NCI-H2227 (cell line): ENCODE measurements around the gene MED12.

ENCODE experiments used
- DNase-seq: peaks from one replicate; lab custom pipeline; 2025; ENCODE audit not compliant: unreplicated experiment; lab: John Stamatoyannopoulos, UW

The MED12 gene

DNA sequence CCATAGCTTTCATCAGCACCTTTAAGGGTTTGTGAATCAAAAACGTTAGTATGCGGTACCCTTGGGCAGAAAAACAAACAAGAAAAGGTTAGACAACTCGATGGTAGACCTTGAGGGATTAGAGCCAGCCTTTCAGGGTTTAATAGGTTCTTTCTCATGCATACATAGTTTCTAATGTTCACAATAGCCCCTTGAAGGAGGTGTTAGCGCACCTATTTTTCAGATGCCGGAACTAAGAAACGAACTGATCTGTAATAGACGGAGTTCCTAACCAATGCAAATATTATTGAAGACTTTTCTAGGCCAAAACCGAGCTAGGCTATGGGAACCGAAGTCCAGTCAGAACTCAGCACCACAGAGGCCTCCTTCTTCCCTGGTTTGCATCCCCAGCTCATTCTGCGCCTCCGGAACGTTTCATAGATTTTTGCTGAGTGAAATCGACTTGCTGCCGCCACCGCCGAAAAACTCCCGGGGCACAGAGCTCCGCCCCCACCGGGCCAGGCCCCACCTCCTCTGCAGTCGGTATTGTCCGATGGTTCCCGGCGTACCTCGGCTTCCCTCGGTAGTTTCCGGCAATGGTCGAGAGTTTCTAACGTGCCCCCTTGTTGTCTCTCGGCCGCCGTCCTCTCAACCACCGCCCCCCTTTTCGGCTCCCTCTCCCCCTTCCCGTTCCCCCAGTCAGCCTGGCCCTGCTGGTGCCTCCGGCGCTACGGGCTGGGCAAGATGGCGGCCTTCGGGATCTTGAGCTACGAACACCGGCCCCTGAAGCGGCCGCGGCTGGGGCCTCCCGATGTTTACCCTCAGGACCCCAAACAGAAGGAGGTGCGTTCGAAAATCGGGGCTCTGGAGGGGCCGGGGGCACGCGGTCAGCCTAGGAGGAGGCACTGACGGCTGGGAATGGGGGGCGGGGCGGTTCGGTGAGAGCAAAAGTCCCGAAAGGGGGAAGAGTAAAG, at the start of gene MED12:
Gene MED12, plus strand, starts transcription at position 565 of the 953 bp plus-strand sequence. Its CDS starts 159 bp downstream, at position 724.
- DNase-seq: peak; percentile 94

DNA sequence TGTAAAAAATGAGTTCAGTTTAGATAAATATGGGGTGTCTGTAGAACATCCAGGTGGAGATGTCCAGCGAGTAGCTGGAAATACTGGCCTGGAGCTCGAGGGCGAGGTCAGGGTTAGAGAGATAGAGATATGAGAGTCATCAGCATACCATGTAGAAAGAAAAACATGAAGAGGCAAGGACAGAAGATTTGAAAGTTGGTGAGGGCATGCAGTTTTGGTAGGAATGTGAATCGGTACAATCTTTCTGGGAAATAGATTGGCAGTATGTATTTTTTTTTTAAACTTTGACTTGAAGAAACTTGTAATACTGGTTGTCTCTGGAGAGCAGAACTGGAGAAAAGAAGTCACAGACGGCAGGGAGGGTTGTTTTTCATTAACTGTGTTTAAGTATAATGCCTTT, 47.9 kb upstream of the MED12 start:
- no peak for DNase-seq

DNA sequence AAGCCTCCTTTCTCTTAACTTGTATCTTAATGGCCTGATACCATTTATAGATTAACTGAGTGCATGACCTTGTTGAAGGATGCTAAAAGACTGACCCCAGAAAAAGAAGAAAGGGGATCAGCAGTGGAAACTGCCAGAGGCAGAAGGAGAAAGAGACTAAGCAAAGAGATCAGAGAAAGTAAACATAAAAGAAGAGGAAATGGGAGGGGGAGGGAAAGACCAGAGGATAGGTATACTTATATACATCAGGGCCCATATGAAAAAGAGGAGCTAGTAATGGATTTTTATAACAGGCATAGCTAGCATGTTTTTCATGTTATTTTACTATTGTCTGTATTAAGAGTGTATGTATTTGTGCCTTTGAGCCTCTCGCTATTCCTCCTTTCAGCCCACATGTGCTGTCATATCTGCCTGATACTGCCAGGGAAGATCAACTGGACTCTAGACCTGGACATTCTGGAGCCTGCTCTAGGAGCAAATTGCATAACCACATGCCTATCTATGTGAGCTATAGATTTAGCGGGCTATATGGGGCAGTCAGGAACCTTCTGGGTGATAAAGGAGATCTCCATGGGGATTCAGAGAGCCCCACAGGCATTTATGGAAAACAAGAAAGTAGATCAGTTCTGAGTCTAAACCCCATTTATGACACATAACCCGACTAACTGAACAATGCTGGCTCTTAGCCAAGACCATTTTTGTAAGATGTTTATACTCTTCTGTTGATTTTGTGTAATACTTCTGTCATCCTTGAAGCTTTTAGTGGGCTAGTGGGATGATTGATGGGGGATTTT, 36.9 kb upstream of the MED12 start:
- peak; percentile 57 for DNase-seq

DNA sequence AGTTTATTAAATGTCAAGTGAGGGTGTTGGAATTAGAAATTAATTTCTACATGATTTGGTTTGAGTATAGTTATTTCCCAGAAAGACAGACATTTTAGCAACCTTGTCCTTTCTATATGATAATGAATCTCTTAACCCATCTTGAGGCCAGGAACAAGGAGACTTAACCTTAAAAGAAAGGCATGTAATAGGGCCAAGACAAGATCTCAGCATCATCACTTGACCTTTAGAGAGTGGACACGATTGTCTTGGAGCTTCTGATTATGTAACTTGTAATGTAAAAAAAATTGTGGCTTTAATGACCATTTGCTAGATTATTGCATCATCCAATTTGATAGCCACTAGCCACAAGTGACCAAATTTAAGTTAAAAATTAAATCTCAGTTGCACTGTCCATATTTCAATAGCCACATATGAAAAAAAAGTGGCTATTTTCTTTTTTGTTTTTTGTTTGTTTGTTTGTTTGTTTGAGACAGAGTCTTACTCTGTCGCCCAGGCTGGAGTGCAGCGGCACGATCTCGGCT, 36.2 kb upstream of the MED12 start:
- DNase-seq: no peak

DNA sequence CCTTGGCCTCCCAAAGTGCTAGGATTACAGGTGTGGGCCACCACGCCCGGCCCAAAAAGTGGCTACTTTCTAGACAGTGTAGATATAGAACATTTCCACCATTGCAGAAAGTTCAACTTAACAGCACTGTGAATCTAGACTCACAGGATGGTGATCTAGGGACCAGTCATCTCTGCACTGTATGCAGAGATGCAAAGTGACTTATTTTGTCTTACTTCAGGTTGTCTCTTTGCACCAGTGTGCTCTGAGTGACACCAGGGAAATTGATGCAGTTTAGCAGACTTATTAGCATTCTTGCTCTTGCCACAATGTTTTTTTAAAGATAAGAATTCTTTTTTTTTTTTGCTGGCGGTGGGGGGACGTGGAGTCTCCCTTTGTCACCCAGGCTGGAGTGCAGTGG, 35.6 kb upstream of the MED12 start:
- no peak for DNase-seq

DNA sequence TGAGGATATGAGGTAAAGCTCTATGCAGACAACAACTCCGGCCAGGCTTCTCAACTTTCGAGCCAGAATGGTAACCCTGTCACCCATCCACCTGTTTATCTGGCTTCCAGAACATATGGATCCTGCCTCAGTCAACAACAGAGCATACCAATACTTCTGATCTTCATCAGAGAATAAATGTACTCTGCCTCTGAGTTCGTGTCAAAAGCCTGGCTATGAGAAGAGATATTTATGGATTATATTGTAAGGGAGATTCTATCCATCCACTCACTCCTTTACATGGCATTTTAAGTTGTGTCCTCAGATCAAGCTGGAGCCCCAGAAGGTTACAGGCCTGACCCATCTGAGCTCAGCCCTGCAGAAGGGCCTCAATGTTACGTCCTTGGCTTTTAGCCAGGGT, 32.5 kb upstream of the MED12 start:
- DNase-seq: no peak

DNA sequence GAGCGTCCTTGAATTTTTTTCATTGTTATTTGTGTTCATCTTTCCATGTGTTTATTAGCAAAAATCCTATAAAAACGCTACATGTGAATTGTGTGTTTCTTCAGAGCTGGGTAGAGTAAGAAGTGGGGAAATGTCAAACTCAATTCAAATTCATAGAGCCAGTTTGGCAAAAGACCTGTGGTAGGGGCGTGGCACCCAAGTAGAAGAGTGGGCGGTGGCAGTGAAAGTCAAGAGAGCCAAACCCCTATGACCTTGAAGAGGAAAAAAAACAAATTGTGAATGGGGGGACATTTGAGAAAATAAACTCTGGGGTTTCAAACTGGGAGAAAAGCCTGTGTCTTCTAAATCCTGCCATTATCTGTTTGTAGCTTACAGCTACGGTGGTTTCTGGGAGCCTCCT, 27.1 kb upstream of the MED12 start:
- DNase-seq: no peak

DNA sequence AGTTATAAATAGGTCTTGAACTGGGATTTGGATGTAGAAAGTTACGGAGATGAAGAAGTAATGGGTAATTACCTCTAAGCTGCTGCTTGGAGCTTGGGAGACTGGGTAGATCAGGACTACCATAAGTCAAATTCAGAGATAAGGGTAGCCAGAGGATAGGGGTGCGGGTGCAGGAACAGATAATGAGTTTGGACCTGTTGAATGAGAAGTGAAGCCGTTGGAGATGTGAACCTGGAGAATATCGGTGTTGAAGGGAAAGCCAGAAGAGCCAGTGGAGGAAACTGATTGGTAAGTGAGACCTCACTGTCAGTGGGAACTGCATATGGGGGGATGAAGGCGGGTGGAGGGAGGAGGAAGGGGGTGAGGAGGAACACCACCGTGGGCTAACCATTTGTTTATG, 23.4 kb upstream of the MED12 start:
- DNase-seq: no peak

DNA sequence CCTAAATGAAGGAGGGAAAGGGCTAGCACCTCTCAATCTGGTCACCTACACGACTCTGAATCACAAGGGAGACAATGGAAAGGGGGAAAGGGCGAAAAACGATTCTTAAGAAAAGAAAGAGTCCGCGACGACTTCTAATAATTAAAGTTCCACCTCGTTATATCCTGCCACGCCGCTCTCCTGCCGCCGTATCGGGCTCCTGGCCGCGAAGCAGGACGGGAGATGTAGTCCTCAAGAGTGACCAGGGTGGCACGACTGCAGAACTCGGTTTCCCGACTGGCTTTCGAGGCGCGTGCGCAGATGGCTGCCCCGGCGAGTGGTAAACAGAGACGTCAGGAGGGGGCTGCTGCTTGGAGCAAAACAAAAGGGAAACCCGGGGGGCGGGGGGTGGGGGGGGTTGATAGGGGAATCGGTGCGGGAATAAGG, 22.8 kb upstream of the MED12 start, which contains the start of gene FOXO4:
Gene FOXO4, plus strand, starts transcription at position 297 of the 426 bp plus-strand sequence. CDS start 678 bp downstream, outside the sequence.
- peak; percentile 94 for DNase-seq

DNA sequence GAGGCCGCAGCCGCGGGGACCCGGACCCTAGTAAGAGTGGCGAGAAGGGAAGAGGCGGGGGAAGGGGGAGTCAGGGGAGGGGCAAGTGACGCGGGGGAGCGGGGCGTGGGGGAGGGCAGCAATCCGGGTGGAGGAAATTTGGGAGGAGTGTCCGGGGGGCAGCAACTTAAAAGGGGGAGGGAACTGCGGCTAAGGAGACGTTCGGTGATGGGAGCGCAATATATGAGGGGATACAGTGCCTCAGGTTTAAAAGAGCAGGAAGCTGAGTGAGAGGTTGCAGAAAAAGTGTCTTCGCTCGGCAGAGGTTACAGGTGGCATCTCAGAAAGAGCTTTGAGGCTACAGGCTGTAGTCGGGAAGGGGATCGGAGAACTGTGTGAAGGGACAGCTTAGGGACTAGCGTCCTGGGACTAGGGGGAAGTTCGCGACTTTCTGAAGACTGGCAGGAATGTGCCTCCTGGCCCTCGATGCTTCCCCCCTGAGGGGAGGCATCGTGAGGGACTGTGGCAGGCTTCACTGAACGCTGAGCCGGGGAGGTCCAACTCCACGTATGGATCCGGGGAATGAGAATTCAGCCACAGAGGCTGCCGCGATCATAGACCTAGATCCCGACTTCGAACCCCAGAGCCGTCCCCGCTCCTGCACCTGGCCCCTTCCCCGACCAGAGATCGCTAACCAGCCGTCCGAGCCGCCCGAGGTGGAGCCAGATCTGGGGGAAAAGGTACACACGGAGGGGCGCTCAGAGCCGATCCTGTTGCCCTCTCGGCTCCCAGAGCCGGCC, 22.2 kb upstream of the MED12 start:
- no peak for DNase-seq

DNA sequence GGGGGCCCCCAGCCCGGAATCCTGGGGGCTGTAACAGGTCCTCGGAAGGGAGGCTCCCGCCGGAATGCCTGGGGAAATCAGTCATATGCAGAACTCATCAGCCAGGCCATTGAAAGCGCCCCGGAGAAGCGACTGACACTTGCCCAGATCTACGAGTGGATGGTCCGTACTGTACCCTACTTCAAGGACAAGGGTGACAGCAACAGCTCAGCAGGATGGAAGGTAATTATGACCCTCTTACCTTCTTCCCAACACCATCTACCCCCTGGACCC, 21.7 kb upstream of the MED12 start:
- no peak for DNase-seq

DNA sequence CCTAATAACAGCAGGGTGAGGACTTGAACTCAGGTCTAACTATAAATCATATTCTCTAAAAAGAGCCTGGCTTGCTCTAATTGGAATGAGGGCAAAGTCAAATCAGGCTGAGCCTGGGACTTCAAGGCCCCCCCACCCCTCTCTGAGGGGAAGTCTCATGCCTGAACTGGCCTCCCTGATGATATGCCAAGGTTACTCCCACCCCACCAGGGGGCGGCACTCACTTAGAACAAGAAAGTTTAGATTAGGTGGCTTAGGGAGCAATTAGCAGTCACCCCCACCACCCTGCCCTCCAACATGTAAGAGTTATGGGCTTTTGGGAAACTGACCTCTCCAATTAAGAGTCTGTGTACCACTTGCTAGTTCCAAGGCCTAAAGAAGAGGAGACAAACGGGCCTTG, 20.1 kb upstream of the MED12 start:
- DNase-seq: peak; percentile 17

DNA sequence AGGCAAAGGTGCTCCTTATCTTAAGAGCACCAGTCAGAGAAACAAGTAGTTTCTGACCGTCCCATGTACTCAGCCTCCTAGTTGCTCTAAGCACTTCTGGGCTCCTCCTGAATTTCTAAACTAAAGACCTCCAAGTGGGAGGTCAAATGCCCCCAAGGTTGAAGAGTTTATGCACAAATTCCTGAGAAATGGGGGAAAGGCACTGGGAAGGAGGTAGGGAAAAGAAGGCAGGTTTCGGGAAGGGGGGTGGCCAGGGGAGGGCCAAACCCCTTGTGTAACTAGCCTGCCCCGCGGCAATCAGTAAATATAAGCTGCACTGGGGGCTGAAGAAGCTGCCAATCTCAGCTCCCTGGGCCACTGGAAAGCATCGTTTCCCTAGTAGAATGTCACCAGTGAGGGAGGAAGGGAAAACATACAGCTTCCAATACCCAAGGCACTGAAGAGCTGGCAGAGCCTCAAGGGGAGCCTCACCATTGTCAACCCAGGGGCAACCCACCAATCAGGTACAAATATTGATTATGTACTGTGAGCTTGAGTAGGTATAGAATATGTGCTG, 19.4 kb upstream of the MED12 start:
- DNase-seq: no peak

DNA sequence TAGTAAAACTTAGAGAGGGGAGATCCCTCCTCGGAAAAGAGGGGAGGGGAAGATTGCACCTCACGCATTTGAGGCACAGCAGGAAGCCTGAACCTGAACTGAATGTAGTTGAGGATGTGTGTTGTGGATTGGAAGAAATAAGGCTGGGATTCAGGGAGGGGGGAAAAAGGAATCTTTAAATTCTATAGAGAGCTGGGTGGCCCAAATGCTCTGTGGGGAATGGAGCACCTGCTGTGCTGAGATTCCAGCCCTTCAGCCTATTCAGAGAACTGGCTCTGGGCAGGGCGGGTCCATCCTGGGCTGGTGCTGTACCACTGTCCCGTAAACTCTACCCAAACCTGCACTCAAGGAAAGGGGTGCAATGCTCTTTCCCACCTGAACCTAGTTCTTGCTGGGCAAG, 18.7 kb upstream of the MED12 start:
- DNase-seq: no peak

DNA sequence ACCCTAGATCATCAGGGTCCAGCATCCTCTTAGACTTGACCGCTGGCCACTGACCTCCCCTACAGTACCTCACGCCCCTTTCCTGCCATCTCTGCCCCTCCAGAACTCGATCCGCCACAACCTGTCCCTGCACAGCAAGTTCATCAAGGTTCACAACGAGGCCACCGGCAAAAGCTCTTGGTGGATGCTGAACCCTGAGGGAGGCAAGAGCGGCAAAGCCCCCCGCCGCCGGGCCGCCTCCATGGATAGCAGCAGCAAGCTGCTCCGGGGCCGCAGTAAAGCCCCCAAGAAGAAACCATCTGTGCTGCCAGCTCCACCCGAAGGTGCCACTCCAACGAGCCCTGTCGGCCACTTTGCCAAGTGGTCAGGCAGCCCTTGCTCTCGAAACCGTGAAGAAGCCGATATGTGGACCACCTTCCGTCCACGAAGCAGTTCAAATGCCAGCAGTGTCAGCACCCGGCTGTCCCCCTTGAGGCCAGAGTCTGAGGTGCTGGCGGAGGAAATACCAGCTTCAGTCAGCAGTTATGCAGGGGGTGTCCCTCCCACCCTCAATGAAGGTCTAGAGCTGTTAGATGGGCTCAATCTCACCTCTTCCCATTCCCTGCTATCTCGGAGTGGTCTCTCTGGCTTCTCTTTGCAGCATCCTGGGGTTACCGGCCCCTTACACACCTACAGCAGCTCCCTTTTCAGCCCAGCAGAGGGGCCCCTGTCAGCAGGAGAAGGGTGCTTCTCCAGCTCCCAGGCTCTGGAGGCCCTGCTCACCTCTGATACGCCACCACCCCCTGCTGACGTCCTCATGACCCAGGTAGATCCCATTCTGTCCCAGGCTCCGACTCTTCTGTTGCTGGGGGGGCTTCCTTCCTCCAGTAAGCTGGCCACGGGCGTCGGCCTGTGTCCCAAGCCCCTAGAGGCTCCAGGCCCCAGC, 17.6 kb upstream of the MED12 start:
- DNase-seq: no peak

DNA sequence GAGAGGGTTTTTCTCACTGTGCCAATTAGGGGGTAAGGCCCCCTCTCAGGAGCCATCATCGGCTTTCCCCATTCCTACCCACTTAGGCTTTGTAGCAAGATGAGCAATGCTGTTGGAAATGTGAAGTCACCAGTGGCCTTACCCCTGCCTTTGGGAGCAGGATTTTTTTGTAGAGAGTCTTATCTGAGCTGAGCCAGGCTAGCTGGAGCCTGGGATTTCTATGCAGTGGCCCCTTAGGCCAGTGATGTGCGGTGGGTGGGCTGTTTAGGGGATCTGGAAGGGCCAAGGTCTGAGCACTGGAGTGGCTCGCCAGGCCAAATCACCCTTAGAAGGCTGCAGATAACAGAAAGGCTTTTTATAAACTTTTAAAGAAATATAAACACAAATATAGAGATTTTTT, 16.1 kb upstream of the MED12 start:
- no peak for DNase-seq

DNA sequence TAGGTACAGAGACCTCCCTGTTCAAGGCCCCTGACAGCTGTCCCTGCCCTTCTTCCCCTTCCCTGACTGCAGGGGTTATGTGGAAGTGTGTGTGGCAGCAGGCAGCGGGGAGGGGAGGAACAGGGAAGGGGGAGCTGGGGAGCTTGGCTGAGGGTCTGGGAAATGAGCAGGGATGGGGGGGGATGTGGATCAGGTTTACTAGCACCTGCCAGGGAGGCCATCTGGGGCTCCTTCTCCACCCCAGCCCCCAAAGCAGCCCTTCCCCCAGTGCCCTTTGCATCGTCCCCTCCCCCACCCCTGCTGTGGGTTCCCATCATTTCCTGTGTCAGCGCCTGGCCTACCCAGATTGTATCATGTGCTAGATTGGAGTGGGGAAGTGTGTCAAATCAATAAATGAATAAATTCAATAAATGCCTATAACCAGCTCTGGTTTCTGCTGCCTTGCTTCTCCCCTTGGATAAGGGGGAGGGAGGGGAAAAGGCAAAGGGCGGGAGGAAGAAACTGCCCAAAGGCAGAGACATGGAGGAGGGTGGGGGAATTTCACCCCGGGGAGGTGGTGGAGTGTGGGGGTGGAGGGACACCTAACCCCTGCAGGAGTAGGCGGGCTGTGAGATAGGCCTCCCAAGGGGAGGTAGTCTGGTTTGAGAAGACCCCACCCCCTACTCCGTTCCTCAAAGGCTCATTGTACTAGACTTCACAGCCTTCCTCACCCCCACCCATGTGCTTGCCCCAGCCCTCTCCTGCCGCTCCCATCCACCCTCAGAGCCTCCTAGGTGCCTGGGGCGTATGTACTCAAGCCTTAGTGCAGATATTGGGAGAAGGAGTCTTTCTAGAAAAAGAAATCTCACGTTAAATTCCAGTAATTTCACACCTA, 15.0 kb upstream of the MED12 start:
- peak; percentile 25 for DNase-seq

DNA sequence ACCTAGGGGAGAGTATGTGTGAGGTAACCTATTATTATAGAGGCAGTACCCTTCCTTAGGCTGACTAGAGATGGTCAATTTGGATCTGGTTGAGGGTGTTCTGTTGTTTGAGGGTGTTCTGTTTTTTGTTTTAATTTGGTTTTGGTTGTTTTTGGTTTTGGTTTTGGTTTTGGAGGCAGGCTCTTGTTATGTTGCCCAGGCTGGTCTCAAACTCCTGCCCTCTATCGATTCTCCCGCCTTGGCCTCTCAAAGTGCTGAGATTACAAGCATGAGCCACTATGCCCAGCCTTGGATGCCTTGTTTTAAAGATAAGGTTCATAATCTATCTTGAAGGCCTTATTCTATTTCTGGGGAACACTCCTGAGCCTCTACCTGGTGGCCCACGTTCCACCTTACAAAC, 12.8 kb upstream of the MED12 start:
- DNase-seq: no peak

DNA sequence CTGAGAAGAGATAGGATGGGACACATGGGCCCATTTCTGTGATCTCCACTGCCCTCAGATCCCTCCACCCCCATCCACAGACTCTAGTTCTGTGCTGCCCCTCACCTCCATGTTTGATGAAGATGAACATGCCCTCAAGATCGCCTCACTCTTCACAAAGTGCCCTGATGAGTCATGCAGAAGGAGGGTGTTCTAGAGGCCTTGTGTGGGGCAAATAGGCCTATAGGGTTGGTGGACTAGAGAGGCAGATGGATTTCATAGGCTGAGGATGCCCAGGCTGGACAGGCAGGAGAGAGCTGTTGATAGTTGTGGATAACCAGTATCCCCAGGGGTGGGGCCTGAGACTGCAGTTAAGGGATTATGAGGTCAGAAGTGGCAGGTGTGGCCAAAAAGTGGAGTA, 12.0 kb upstream of the MED12 start, which contains the start of gene CXorf65:
Gene CXorf65, minus strand, starts transcription at position 314 of the 400 bp plus-strand sequence. Its CDS starts 184 bp downstream, at position 130.
- no peak for DNase-seq
